ENCODE data around the gene NID2. TPM values are rescaled to one million over a fixed set of nuclear protein-coding genes. Genes with fewer than 3 reads are reported as not detected.
A peak's percentile ranks its signal among the peaks of the same experiment; 100 is the strongest.

The NID2 gene
- total and polyA plus RNA-seq, 2 donors (not counting 1 experiment from before 2014, with no cell fraction given): 181 to 2,513 TPM

DNA sequence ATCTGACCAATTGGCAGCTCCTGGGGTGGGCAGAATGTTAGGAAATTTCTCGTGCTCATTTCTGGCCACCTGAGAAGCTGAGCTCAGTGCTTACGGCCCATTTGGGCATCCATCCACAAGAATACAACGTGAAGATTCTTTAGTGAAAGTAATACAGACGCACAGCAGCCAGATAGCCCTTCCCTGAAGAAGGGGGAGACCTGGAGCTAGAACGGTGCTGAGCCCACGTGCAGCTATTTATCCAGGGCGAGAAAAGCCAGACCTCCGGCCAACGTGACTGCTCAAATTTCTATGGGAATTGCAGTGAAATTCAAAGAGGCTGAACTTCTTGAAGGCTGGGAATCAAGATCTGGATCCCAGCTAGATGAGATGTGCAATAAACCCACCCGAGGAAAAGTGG lies 20.7 kb downstream of the NID2 start:
- Histone ChIP-seq H3K36me3 (ENCODE audit: control insufficient read depth, insufficient read depth, low read length) (peaks cover 14% of the 10 kb centered on the region), H3K4me1 (ENCODE audit: control insufficient read depth, extremely low read depth, insufficient read depth, low read length) (peaks cover 50% of the 10 kb centered on the region), H3K27ac (ENCODE audit: insufficient read depth, low read length) (no peak overlapping the region)

DNA sequence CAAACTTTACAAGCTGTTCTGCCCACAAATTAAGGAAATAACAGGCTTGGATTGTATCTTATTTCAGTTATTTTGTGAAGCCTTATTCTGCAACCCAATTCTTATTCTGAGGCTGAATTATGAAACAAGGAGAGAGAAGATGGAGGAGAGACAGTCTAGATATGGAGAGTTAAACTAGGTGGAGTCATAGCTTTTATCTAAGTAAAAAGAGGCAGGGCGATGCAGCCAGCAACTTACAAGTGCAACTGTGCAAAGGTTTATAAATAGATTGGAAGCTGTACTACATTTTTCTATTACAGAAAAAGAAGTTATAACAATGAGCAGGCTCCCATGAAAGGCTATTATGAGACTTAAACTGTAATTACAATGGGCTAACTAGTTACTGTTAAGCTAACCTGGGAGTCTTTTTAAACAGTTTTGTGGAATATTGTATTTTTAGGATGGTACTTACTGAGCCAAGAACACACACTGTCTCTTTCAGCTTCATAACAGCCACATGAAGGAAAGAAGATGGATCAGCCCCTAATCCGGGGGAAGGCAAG lies 22.4 kb downstream of the NID2 start:
- Histone ChIP-seq H3K27me3 (ENCODE audit: control insufficient read depth, insufficient read depth, low read length) (no peaks in the 10 kb centered on the region), H3K9ac (ENCODE audit: insufficient read depth, low read length) (no peak overlapping the region), H3K4me2 (ENCODE audit: extremely low read depth, insufficient read depth, low read length) (no peak overlapping the region), H3K4me1 (ENCODE audit: control insufficient read depth, extremely low read depth, insufficient read depth, low read length) (peaks cover 53% of the 10 kb centered on the region), H3K27ac (ENCODE audit: insufficient read depth, low read length) (no peak overlapping the region), H3K9me3 (ENCODE audit: control insufficient read depth, insufficient read depth, low read depth, low read length) (no peaks in the 10 kb centered on the region), H3K4me3 (replicated peaks in 1 of 4; ENCODE audit: control extremely low read depth in 1 of 4, insufficient read depth in 1 of 4, low read depth in 3 of 4, low read length in 4 of 4) (no peak overlapping the region), H4K20me1 (ENCODE audit: control insufficient read depth, extremely low read depth, insufficient read depth, low read length) (peaks cover 2% of the 10 kb centered on the region), H2AFZ (ENCODE audit: low read length) (no peak overlapping the region), H3K79me2 (ENCODE audit: control insufficient read depth, insufficient read depth, low read length) (peaks cover 91% of the 10 kb centered on the region), H3K36me3 (ENCODE audit: control insufficient read depth, insufficient read depth, low read length) (peaks cover 20% of the 10 kb centered on the region)
- TF ChIP-seq, protein P1, sequence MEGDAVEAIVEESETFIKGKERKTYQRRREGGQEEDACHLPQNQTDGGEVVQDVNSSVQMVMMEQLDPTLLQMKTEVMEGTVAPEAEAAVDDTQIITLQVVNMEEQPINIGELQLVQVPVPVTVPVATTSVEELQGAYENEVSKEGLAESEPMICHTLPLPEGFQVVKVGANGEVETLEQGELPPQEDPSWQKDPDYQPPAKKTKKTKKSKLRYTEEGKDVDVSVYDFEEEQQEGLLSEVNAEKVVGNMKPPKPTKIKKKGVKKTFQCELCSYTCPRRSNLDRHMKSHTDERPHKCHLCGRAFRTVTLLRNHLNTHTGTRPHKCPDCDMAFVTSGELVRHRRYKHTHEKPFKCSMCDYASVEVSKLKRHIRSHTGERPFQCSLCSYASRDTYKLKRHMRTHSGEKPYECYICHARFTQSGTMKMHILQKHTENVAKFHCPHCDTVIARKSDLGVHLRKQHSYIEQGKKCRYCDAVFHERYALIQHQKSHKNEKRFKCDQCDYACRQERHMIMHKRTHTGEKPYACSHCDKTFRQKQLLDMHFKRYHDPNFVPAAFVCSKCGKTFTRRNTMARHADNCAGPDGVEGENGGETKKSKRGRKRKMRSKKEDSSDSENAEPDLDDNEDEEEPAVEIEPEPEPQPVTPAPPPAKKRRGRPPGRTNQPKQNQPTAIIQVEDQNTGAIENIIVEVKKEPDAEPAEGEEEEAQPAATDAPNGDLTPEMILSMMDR (conservative IDR thresholded peaks at IDR 0.05 in 1 of 2, IDR thresholded peaks at IDR 0.05 in 1 of 2; ENCODE audit: low read depth in 1 of 2, low read length in 2 of 2): no peak
- no peak for TF ChIP-seq EZH2 (IDR thresholded peaks at IDR 0.05; ENCODE audit: low read length, missing control alignments)
- peak in 1 of 2 donors; percentile 44 for DNase-seq (ENCODE audit: low read depth in 2 of 2)

More for the DNA sequence above, 20.7 kb downstream of the NID2 start:
- no peaks in the 10 kb centered on the region for H3K27me3 ChIP-seq (ENCODE audit: control insufficient read depth, insufficient read depth, low read length)
- H3K4me3 ChIP-seq (replicated peaks in 1 of 4; ENCODE audit: control extremely low read depth in 1 of 4, insufficient read depth in 1 of 4, low read depth in 3 of 4, low read length in 4 of 4): no peak overlapping the region
- H3K9ac ChIP-seq (ENCODE audit: insufficient read depth, low read length): no peak overlapping the region
- no peak overlapping the region for H2AFZ ChIP-seq (ENCODE audit: low read length)
- H3K4me2 ChIP-seq (ENCODE audit: extremely low read depth, insufficient read depth, low read length): no peak overlapping the region
- peaks cover 2% of the 10 kb centered on the region for H4K20me1 ChIP-seq (ENCODE audit: control insufficient read depth, extremely low read depth, insufficient read depth, low read length)
- no peaks in the 10 kb centered on the region for H3K9me3 ChIP-seq (ENCODE audit: control insufficient read depth, insufficient read depth, low read depth, low read length)
- no peak for DNase-seq (ENCODE audit: low read depth in 2 of 2)
- peaks cover 91% of the 10 kb centered on the region for H3K79me2 ChIP-seq (ENCODE audit: control insufficient read depth, insufficient read depth, low read length)
- TF ChIP-seq EZH2 (IDR thresholded peaks at IDR 0.05; ENCODE audit: low read length, missing control alignments): no peak
- TF ChIP-seq, protein P1 (conservative IDR thresholded peaks at IDR 0.05 in 1 of 2, IDR thresholded peaks at IDR 0.05 in 1 of 2; ENCODE audit: low read depth in 1 of 2, low read length in 2 of 2): no peak

DNA sequence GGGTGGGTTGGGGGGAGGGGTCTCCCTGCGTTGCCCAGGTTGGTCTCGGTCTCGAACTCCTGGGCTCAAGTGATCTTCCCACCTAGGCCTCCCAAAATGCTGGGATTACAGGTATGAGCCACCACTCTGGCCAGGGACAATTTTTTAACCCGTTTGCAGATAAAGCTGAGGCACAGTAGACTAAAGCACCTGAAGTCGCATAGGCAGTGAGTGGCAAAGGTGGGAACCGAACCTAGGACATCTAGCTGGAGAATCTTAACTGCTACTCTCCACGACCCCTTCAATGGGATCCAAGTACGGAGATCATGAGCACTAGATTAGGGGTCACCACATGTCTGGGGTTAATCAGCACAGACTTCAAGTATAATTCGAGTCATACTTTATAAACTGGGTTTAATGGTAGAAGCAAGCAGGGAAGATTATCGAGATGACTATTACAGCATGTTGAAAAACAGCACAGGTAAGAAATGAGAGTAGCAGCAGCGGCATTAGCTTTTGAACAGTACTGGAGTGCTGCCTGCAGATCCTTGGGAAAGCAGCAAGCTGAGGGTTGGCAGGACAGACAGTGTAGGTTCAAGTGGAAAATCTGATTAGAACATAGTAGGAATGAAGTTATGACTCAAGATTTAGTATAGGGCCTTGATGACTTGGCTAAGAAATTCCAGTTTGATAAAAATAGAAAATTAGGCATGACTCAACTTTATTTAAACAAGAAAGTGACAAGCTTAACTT lies 23.9 kb downstream of the NID2 start:
- H3K9ac ChIP-seq (ENCODE audit: insufficient read depth, low read length): no peak overlapping the region

More for the DNA sequence above, 23.9 kb downstream of the NID2 start:
- peaks cover 25% of the 10 kb centered on the region for H3K36me3 ChIP-seq (ENCODE audit: control insufficient read depth, insufficient read depth, low read length)
- TF ChIP-seq EZH2 (IDR thresholded peaks at IDR 0.05; ENCODE audit: low read length, missing control alignments): no peak
- TF ChIP-seq, protein P1 (conservative IDR thresholded peaks at IDR 0.05 in 1 of 2, IDR thresholded peaks at IDR 0.05 in 1 of 2; ENCODE audit: low read depth in 1 of 2, low read length in 2 of 2): no peak
- H3K4me2 ChIP-seq (ENCODE audit: extremely low read depth, insufficient read depth, low read length): peak overlapping the region; percentile 47
- H3K4me1 ChIP-seq (ENCODE audit: control insufficient read depth, extremely low read depth, insufficient read depth, low read length): peaks cover 47% of the 10 kb centered on the region
- peaks cover 2% of the 10 kb centered on the region for H4K20me1 ChIP-seq (ENCODE audit: control insufficient read depth, extremely low read depth, insufficient read depth, low read length)
- H3K27me3 ChIP-seq (ENCODE audit: control insufficient read depth, insufficient read depth, low read length): no peaks in the 10 kb centered on the region
- peaks cover 80% of the 10 kb centered on the region for H3K79me2 ChIP-seq (ENCODE audit: control insufficient read depth, insufficient read depth, low read length)
- no peaks in the 10 kb centered on the region for H3K9me3 ChIP-seq (ENCODE audit: control insufficient read depth, insufficient read depth, low read depth, low read length)
- peak overlapping the region; percentile 67 for H3K27ac ChIP-seq (ENCODE audit: insufficient read depth, low read length)
- no peak overlapping the region for H3K4me3 ChIP-seq (replicated peaks in 1 of 4; ENCODE audit: control extremely low read depth in 1 of 4, insufficient read depth in 1 of 4, low read depth in 3 of 4, low read length in 4 of 4)
- DNase-seq (ENCODE audit: low read depth in 2 of 2): peak; percentile 91 to 96
- no peak overlapping the region for H2AFZ ChIP-seq (ENCODE audit: low read length)
